Muscle layer of colon (tissue), 2 donors: ENCODE results near the gene PBX4.
"Not testable (repeated sequence)": the region's sequence is repeated elsewhere in the genome, so short reads cannot be mapped to it uniquely, and the experiment has no call there.

Experiments
- H3K27ac ChIP-seq: one replicate; pipeline ENCODE4 v1.7.0; 2013; ENCODE audit warnings: low read depth, mild to moderate bottlenecking, low read length, moderate library complexity
- H3K27me3 ChIP-seq, 2 donors: one replicate each; pipeline ENCODE4 v1.7.0; 2013; ENCODE audit warnings: low read length in 2 of 2, mild to moderate bottlenecking in 2 of 2; ENCODE audit not compliant: insufficient read depth in 2 of 2, control insufficient read depth in 1 of 2
- H3K36me3 ChIP-seq: one replicate; pipeline ENCODE4 v1.7.0; 2013; ENCODE audit warnings: mild to moderate bottlenecking, low read length; ENCODE audit not compliant: insufficient read depth
- H3K4me1 ChIP-seq: one replicate; pipeline ENCODE4 v1.7.0; 2013; ENCODE audit warnings: mild to moderate bottlenecking, low read length; ENCODE audit not compliant: insufficient read depth
- H3K4me3 ChIP-seq, 2 donors: one replicate each; pipeline ENCODE4 v1.7.0; 2013; ENCODE audit warnings: low read length in 2 of 2, low read depth in 1 of 2, mild to moderate bottlenecking in 1 of 2, moderate library complexity in 1 of 2
- H3K9ac ChIP-seq: one replicate; pipeline ENCODE4 v1.7.0; 2013; ENCODE audit warnings: low read length
- H3K9me3 ChIP-seq: one replicate; pipeline ENCODE4 v1.7.0; 2013; ENCODE audit warnings: mild to moderate bottlenecking, low read length
- donor health status: abdominal sarcoma.
- donor health status: Adenocarcinoma of cecum.

PBX4 gene, protein sequence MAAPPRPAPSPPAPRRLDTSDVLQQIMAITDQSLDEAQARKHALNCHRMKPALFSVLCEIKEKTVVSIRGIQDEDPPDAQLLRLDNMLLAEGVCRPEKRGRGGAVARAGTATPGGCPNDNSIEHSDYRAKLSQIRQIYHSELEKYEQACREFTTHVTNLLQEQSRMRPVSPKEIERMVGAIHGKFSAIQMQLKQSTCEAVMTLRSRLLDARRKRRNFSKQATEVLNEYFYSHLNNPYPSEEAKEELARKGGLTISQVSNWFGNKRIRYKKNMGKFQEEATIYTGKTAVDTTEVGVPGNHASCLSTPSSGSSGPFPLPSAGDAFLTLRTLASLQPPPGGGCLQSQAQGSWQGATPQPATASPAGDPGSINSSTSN

DNA sequence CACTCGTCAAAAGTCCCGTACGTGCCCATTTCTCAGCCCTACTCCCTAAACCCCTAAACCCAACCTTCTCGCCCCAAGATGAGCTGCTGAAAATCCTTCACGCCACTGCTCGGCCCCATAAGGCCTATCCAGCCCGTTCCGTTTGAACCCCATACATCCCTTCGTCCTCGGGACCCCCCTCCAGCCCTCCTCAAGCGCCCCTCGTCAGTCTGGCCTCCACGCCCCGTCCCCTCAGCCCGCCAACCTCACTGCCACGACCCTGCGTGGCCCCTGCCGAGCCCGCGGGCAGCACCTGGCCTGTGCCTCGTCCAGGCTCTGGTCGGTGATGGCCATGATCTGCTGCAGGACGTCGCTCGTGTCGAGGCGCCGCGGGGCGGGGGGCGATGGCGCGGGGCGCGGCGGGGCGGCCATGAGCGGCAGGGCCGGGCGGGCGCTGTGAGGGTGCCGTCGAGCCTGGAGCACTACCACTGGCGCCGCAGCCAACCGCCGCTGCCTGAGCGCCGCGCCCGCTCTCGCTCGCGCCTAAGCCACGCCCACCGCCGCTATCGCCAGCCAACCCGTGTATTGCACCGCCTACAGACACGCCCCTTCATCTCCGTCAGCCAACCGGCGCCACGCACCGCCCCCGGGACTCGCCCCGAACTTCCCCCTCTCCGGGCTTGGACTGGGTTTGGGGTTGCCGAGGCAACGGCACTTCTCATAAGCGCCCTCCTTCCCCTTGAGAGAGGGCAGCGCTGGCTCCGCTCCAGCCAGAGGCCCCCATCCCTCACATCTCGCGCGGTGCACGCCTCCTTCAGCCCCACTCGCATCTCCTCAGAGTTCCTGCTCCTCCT, at the start of gene PBX4:
TSS of gene PBX4 (minus strand) at position 469 of the 833 bp plus-strand sequence. CDS start at position 411, 58 bp downstream.
- no peak within 1 kb of the TSS for H3K27ac ChIP-seq
- no peak within 1 kb of the TSS for H3K4me3 ChIP-seq
- no peak within 1 kb of the TSS for H3K9ac ChIP-seq

DNA sequence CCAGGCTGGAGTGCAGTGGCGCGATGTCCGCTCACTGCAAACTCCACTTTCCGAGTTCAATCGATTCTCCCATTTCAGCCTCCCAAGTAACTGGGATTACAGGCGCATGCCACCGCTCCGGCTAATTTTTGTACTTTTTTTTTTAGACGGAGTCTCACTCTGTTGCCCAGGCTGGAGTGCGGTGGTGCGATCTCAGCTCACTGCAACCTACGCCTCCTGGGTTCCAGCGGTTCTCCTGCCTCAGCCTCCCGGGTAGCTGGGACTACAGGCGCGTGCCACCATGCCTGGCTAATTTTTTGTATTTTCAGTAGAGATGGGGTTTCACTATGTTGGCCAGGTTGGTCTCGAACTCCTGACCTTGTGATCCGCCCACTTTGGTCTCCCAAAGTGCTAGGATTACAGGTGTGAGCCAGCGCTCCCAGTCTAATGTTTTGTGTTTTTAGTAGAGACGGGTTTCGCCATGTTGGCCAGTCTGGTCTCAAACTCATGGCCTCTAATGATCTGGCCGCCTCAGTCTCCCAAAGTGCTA, 47.0 kb upstream of the PBX4 start:
- H3K36me3 ChIP-seq, H3K27ac ChIP-seq, H3K4me3 ChIP-seq, H3K27me3 ChIP-seq, H3K9ac ChIP-seq, H3K9me3 ChIP-seq: not testable (repeated sequence)
- H3K4me1 ChIP-seq: peaks cover 29% of the 10 kb centered on the region

More for the DNA sequence above, at the start of gene PBX4:
- Histone ChIP-seq H3K9me3 (no peaks in the 10 kb centered on the region), H3K27me3 (peaks cover 3 to 29% of the 10 kb centered on the region in 2 donors), H3K36me3 (no peaks in the 10 kb centered on the region), H3K4me1 (no peaks in the 10 kb centered on the region)

DNA sequence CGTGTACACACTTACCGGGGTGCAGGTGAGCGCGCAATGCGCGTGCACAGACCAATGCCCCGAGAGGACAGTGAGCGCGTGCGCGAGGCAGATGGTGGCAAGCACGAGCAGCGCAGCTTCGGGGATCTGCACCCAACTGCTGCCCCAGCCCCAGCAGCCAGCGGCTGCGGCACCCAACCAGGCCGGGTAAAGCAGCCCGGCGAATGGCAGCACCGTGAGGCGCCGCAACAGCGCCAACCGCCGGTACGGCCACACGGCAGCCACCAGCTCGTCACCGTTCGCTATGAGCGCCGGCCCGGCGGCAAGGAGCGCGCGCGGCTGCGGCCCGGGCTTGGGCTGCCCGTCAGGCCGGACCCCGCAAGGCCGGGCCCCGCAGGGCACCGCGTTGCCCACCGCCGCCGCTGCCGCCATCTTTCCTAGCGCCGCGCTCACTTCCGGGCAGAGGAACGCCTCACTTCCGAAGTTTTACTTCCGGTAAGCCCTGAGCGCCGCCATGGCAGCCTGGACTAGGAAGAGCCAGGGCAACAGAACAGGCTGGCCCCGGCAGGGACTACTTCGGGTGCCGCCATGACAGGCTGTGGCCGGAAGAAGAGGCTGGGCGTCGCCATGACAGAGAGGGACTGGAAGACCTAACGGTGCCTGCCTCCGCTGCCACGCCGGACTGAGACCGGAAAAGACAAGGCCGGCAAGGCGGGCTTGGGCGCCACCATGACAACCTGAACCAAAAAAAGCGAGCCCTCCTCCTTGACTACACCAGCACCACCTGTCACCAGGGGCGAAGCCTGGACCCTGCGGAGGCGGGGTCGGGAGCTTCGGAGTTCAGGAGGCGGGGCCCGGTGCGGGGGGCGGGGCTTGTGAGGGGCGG, 45.0 kb upstream of the PBX4 start, which contains the start of gene ATP13A1:
TSS of gene ATP13A1 (minus strand) at position 421 of the 865 bp plus-strand sequence. CDS start at position 411, 10 bp downstream.
- Histone ChIP-seq H3K4me1 (peaks cover 21% of the 10 kb centered on the region), H3K4me3 (peak within 1 kb of the TSS; percentile 76 to 99), H3K27ac (peak within 1 kb of the TSS; percentile 78), H3K27me3 (no peaks in the 10 kb centered on the region), H3K9ac (peak within 1 kb of the TSS; percentile 80), H3K9me3 (no peaks in the 10 kb centered on the region), H3K36me3 (peaks cover 3% of the 10 kb centered on the region)

DNA sequence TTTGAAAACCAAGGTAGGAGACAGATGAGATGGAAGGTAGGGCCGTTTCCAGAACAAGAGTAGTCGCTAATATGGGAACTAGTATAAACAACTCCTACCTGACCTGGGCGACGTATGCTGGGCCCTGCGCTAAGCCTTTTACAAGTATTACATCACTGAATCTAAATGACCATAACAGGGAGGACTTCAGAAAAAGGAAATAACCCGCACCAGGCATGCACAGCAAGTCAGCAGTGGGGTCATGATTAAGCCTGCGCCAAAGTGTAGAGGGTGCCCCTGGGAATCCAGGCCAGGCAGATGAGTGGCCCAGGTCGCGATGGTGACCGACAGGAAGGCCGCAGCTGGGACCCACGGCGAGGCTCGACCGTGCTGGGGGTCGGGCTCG, 44.4 kb upstream of the PBX4 start:
- Histone ChIP-seq H3K27ac (peak overlapping the region; percentile 60), H3K36me3 (peaks cover 9% of the 10 kb centered on the region), H3K9ac (peak overlapping the region; percentile 80)

DNA sequence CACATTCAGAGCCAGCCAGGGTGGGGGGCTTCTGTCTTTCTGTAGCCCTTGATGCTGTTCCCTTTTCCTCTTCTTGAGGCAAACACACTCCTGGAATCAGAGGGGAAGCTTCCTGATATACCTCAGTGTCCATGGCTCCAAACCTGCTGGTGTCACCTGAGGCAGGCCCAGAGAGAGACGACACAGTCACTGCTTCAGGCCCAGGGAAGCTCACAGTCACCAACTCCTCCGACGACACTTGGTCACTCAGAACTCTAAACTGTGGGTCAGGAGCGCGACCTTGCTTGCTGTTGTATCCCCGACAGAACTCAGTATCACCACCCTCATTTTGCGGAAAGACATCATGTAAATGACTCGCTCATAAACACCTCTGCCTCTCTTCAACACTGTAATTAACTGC, 43.9 kb upstream of the PBX4 start:
- Histone ChIP-seq H3K4me3 (peak overlapping the region in 1 of 2 donors; percentile 99), H3K4me1 (peaks cover 15% of the 10 kb centered on the region), H3K27me3 (no peaks in the 10 kb centered on the region), H3K9ac (peak overlapping the region; percentile 80), H3K9me3 (no peaks in the 10 kb centered on the region), H3K36me3 (peaks cover 12% of the 10 kb centered on the region), H3K27ac (no peak overlapping the region)

More for the DNA sequence above, 44.4 kb upstream of the PBX4 start:
- no peaks in the 10 kb centered on the region for H3K9me3 ChIP-seq
- no peaks in the 10 kb centered on the region for H3K27me3 ChIP-seq
- peak overlapping the region; percentile 76 to 99 for H3K4me3 ChIP-seq
- peaks cover 15% of the 10 kb centered on the region for H3K4me1 ChIP-seq

DNA sequence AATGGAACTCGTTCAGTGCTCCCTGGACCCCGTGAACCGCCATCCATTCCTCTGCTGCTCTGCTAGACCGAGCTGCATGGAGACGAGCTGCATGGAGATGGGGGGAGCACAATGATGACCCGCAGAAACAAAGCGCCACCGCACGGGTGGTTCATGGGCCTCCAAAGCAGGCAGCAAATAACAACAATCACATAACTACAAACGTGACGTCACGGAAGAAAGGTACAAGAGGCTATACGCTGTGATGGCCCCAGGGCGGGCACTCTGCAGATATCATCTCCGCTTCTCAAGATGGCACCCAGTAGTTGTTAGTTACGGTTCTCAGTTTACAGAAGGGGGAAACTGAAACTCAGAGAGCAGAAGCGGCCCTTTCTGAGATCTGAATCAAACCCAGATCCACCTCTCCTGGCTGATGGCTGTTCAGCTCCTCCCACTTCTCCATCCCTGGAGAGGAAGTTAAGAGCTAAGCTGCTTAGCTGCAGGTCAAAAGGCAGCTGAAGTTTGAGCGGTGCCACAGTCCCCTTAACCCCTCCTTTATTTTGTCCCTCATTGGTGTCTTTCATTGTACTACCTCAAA, 43.3 kb upstream of the PBX4 start:
- H3K36me3 ChIP-seq: peaks cover 18% of the 10 kb centered on the region
- no peaks in the 10 kb centered on the region for H3K9me3 ChIP-seq
- no peak overlapping the region for H3K27ac ChIP-seq
- no peak overlapping the region for H3K9ac ChIP-seq
- no peaks in the 10 kb centered on the region for H3K27me3 ChIP-seq
- peak overlapping the region in 1 of 2 donors; percentile 99 for H3K4me3 ChIP-seq
- peaks cover 15% of the 10 kb centered on the region for H3K4me1 ChIP-seq

DNA sequence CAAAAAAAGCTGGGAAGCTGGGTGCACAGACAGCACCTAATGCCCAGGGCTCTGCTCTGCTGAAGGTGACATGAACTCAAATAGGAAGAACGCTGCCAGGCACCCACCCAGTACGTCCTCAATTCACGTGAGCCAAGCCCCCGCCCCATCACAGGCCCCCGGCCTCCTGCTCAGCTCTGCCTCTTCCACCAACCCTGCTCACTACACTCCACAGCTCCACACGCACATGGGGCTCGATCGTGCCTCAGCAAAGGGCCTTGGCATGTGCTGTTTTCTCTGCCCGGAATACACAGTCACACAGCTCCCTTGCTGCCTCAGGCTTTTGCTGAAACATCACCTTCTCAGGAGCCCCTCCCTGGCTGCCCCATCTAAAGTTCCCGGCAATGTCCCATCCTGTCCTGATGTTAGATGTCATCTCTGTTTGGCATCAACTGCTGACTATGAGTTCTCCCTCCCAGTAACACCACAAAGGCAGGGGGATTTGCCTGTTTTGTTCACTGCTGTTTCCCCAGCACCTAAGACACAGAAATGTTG, 42.7 kb upstream of the PBX4 start:
- H3K27ac ChIP-seq: no peak overlapping the region
- no peaks in the 10 kb centered on the region for H3K9me3 ChIP-seq
- peaks cover 15% of the 10 kb centered on the region for H3K4me1 ChIP-seq
- no peak overlapping the region for H3K4me3 ChIP-seq
- H3K27me3 ChIP-seq: no peaks in the 10 kb centered on the region
- H3K36me3 ChIP-seq: peaks cover 24% of the 10 kb centered on the region
- H3K9ac ChIP-seq: no peak overlapping the region

DNA sequence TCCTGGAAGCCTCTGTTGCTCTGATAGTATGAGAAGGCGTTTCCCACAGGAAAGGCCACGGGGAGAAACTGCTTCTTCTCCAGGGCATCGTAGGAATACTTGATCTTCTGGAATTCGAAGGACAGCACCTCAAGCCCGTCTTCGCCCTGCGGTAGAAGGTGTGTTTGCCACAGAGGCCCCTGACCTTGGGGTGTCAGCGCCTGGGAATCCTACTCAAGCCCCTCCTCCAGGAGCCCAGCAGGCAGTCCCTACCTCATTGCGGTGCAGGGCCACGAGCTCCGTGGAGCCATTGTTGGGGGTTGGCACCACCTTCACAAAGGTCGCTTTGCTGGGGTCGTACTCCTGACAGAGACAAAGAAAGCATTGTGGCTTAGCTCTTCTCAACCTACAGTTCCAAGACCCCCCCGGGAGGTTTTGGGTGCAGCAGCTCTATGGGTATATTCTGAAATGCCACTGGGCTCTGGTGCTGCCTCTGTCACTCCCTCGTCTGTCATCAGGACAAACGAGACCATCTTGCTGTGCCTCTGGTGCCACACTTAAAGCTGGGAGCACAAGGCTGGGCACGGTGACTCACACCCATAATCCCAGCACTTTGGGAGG, 41.3 kb upstream of the PBX4 start:
- Histone ChIP-seq H3K9ac (no peak overlapping the region), H3K27ac (no peak overlapping the region), H3K4me3 (no peak overlapping the region), H3K36me3 (peaks cover 38% of the 10 kb centered on the region), H3K27me3 (no peaks in the 10 kb centered on the region), H3K4me1 (peaks cover 15% of the 10 kb centered on the region), H3K9me3 (no peaks in the 10 kb centered on the region)

GRCh38 chr19:19657397-19657783, 38.9 kb upstream of the PBX4 start:
- H3K27me3 ChIP-seq: no peaks in the 10 kb centered on the region
- H3K4me1 ChIP-seq: peaks cover 8% of the 10 kb centered on the region
- no peaks in the 10 kb centered on the region for H3K9me3 ChIP-seq
- peaks cover 62% of the 10 kb centered on the region for H3K36me3 ChIP-seq
- H3K27ac ChIP-seq: no peak overlapping the region
- H3K4me3 ChIP-seq: no peak overlapping the region
- no peak overlapping the region for H3K9ac ChIP-seq
